ENCODE measurements around the gene PHF2. TPM values are rescaled to one million over a fixed set of nuclear protein-coding genes. Genes with fewer than 3 reads are reported as not detected.

The PHF2 gene
- total RNA-seq, 1 experiment from 2014 or later = 18.9 TPM

DNA sequence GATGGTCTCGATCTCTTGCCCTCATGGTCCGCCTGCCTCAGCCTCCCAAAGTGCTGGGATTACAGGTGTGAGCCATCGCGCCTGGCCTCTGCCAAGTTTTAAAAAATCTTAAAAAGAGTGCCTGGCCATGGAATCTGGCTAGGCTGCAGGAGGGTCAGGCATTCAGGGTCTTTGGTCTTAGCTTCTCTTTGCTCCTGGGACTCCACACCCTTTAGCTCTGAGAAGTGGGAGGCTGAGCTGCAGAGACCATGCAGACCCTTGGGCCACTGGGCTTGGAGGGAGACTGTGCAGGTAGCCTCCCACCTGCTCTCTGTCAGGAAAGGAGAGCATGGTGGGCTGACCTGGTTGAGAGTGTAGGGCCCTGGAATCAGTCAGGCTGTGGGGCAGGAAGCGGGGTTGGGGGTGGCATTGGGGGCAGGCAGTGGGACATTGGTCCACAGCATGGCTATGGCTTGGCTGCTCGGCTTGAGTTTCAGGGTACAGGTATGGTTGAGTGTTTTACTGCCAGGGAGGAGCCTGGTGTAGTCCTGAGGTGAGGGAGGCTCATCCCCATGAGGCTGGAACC is 20.8 kb downstream of the PHF2 start:
- no peaks in the 10 kb centered on the region for H3K27me3 Mint-ChIP-seq (ENCODE audit: insufficient read depth, unreplicated experiment)
- no peak overlapping the region for H3K27ac Mint-ChIP-seq (ENCODE audit: low read depth, unreplicated experiment)
- no TSS peak for BruUV-seq (replicated peaks)
- no peak for TF ChIP-seq CTCF (IDR thresholded peaks at IDR 0.05; ENCODE audit: unreplicated experiment)
- no peaks in the 10 kb centered on the region for H3K36me3 Mint-ChIP-seq (ENCODE audit: insufficient read depth, unreplicated experiment)
- H3K4me3 Mint-ChIP-seq (ENCODE audit: unreplicated experiment) = no peak overlapping the region
- POLR2A ChIA-PET = no interaction called here
- DNase-seq (ENCODE audit: unreplicated experiment) = no peak
- H3K9me3 Mint-ChIP-seq (ENCODE audit: unreplicated experiment) = no peaks in the 10 kb centered on the region
- CTCF ChIA-PET = no interaction called here
- intact Hi-C loops (cut with micrococcal nuclease) = no loop called here
- H3K4me1 Mint-ChIP-seq (ENCODE audit: insufficient read depth, unreplicated experiment) = peaks cover 23% of the 10 kb centered on the region

DNA sequence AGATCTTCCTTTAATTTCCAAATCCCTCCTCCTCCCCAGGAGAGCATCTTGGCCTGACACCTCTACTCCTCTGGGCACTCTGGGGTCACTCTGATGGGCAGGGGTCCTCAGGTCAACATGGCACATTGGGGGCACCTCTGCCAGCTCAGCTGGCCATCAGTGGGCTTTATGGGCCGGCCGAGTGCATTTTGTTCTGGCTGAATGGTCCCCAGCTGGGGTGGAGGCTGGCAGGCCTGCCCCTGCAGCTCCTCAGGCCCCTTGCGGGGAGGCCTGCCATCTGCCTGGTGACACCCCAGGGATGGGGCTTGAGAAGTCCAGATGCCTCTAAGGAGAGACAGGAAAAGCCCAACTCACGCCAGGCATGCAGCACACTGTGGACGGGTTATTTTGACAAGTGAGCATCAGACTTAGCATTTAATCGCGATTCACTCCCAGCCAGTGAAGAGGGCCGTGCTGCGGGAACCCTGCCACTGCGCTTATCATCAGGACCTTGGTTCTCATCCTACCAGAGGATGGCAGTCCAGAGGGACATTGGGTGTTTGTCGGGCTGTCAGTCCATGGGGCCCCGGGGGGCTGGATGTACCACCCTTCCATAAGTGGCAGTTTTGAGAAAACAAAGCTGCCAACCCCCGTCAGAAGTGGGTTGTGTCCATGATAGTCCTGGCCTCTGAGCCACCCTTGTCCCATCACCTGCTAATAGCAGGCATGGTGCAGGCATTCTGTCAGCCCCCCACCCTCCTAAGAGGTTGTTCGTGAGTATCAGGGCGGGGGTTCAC is 21.7 kb downstream of the PHF2 start:
- no peak overlapping the region for H3K4me3 Mint-ChIP-seq (ENCODE audit: unreplicated experiment)
- ChIA-PET POLR2A (no interaction called here), CTCF (interaction anchor here (0.5 kb wide), 1 partner anchor 9 kb away, joined by 3 read pairs; no protein-coding TSS in a partner anchor)
- BruUV-seq (replicated peaks) = no TSS peak
- intact Hi-C loops (cut with micrococcal nuclease) = no loop called here
- H3K36me3 Mint-ChIP-seq (ENCODE audit: insufficient read depth, unreplicated experiment) = no peaks in the 10 kb centered on the region
- no peak for DNase-seq (ENCODE audit: unreplicated experiment)
- H3K27ac Mint-ChIP-seq (ENCODE audit: low read depth, unreplicated experiment) = no peak overlapping the region
- H3K27me3 Mint-ChIP-seq (ENCODE audit: insufficient read depth, unreplicated experiment) = no peaks in the 10 kb centered on the region
- no peaks in the 10 kb centered on the region for H3K9me3 Mint-ChIP-seq (ENCODE audit: unreplicated experiment)
- no peak for TF ChIP-seq CTCF (IDR thresholded peaks at IDR 0.05; ENCODE audit: unreplicated experiment)
- peaks cover 23% of the 10 kb centered on the region for H3K4me1 Mint-ChIP-seq (ENCODE audit: insufficient read depth, unreplicated experiment)

DNA sequence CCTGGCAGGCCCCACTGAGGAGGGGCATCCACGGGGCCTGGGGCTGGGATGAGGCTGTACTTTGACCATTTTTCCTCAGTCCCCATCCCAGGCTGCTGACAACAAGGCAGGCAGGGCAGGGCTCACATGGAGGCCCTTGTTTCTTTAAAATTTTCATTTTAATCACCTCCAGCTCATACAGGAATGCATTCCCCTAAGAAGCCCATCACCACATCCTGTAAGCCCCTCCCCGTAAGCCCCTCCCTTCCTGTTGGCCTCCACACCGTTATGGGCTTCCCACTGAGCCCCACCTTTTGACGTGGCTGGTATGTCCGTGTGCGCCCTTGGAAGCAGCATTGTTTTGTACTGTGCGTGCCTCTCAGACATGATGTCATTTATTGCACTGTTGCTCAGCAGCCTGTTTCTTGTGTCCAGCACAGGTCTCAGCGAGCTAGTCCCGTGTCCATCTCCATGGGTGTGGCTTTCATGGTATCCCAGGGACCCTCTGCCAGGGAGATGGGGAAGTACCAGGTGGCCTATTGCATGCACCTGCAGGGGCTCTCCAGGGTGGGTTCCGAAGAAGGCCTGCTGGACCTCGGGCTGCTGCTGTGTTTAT is 22.4 kb downstream of the PHF2 start:
- H3K36me3 Mint-ChIP-seq (ENCODE audit: insufficient read depth, unreplicated experiment) = no peaks in the 10 kb centered on the region
- peaks cover 16% of the 10 kb centered on the region for H3K4me1 Mint-ChIP-seq (ENCODE audit: insufficient read depth, unreplicated experiment)
- no peak for TF ChIP-seq CTCF (IDR thresholded peaks at IDR 0.05; ENCODE audit: unreplicated experiment)
- H3K27me3 Mint-ChIP-seq (ENCODE audit: insufficient read depth, unreplicated experiment) = no peaks in the 10 kb centered on the region
- POLR2A ChIA-PET = no interaction called here
- no peak overlapping the region for H3K27ac Mint-ChIP-seq (ENCODE audit: low read depth, unreplicated experiment)
- H3K4me3 Mint-ChIP-seq (ENCODE audit: unreplicated experiment) = no peak overlapping the region
- intact Hi-C loops (cut with micrococcal nuclease) = no loop called here
- no TSS peak for BruUV-seq (replicated peaks)
- H3K9me3 Mint-ChIP-seq (ENCODE audit: unreplicated experiment) = no peaks in the 10 kb centered on the region
- CTCF ChIA-PET = interaction anchor here (0.5 to 1.0 kb wide), 2 partner anchors 193 to 361 kb away, joined by 3 read pairs; no protein-coding TSS in a partner anchor
- DNase-seq (ENCODE audit: unreplicated experiment) = no peak

DNA sequence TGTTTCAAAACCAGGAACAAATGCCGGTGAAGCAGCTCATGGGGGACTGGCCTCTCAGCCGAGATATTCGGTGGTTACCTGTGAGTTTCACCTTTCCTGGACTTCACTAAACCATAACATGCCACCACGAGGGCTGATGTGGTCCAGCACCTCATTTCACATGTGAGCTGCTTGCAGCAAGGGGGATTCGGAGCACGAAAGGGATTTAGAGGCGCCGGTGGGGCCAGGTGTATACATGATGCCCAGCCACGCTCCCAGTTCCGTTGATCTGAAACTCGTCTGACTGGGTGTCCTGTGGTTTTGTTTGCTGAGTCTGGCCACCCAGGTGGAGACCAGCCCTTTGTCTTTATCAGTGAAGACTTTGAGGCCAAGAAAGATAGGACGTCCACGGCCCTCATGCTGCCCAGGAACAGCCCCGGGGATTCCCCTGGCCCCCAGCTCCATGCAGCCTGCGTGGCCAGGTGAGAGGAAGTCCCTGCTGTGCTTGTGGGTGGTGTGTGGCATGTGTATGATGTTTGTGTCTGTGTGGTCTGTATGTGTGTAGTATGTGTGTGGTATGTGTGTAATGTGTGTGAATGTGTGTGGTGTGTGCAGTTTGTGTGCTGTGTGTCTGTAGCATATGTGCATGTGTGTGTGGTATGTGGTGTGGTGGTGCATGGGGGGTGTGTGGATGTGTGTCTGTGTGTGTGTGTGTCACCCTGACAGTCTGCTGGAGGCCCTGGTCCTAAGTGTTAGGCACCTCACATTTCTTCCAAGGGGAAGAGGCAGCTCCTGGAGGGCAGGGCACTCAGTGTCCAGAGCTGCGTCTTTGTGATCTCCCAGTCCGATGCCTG is 23.4 kb downstream of the PHF2 start:
- POLR2A ChIA-PET = no interaction called here
- no peaks in the 10 kb centered on the region for H3K27me3 Mint-ChIP-seq (ENCODE audit: insufficient read depth, unreplicated experiment)
- CTCF ChIA-PET = interaction anchor here (0.5 to 1.0 kb wide), 4 partner anchors 194 to 614 kb away, joined by 3 read pairs; no protein-coding TSS in a partner anchor
- H3K4me3 Mint-ChIP-seq (ENCODE audit: unreplicated experiment) = no peak overlapping the region
- no TSS peak for BruUV-seq (replicated peaks)
- DNase-seq (ENCODE audit: unreplicated experiment) = no peak
- no peak overlapping the region for H3K27ac Mint-ChIP-seq (ENCODE audit: low read depth, unreplicated experiment)
- intact Hi-C loops (cut with micrococcal nuclease) = no loop called here
- no peaks in the 10 kb centered on the region for H3K9me3 Mint-ChIP-seq (ENCODE audit: unreplicated experiment)
- TF ChIP-seq CTCF (IDR thresholded peaks at IDR 0.05; ENCODE audit: unreplicated experiment) = no peak
- peaks cover 7% of the 10 kb centered on the region for H3K4me1 Mint-ChIP-seq (ENCODE audit: insufficient read depth, unreplicated experiment)
- H3K36me3 Mint-ChIP-seq (ENCODE audit: insufficient read depth, unreplicated experiment) = no peaks in the 10 kb centered on the region

All from MCF 10A (cell line).